Astrocyte (in vitro differentiated cells and primary cell): ENCODE results near the gene THAP11. TPM values are rescaled to one million over a fixed set of nuclear protein-coding genes. Genes with fewer than 3 reads are reported as not detected.

Experiments used
- DNase-seq: peaks from one replicate; pipeline ENCODE4 v3.0.0-alpha.2; 2010; ENCODE audit warnings: low read depth
- FAIRE-seq: peaks from 2 replicates; lab custom pipeline; 2011; peaks lifted over from hg19 to GRCh38; lab: Jason Lieb, UNC
- H2AFZ ChIP-seq: 2 replicates; pipeline ENCODE4 v1.6.0; 2012; ENCODE audit warnings: low read depth, low read length, inconsistent platforms
- H3K27ac ChIP-seq: 2 replicates; pipeline ENCODE4 v1.5.1; 2011; ENCODE audit warnings: low read depth, low read length, inconsistent platforms
- H3K27me3 ChIP-seq: 2 replicates; pipeline ENCODE4 v1.6.0; 2011; ENCODE audit warnings: low read length, inconsistent platforms; ENCODE audit not compliant: insufficient read depth
- H3K36me3 ChIP-seq: 2 replicates; pipeline ENCODE4 v1.5.1; 2011; ENCODE audit warnings: low read length, inconsistent platforms; ENCODE audit not compliant: insufficient read depth
- H3K4me1 ChIP-seq: 2 replicates; pipeline ENCODE4 v1.5.1; 2011; ENCODE audit warnings: low read length, inconsistent platforms; ENCODE audit not compliant: insufficient read depth
- H3K4me2 ChIP-seq: 2 replicates; pipeline ENCODE4 v1.6.0; 2012; ENCODE audit warnings: low read length, inconsistent platforms
- H3K4me3 ChIP-seq: 2 replicates; pipeline ENCODE4 v1.5.1; 2011; ENCODE audit warnings: low read depth, mild to moderate bottlenecking, low read length, inconsistent platforms; ENCODE audit not compliant: insufficient read depth
- H3K79me2 ChIP-seq: 2 replicates; pipeline ENCODE4 v1.6.0; 2012; ENCODE audit warnings: mild to moderate bottlenecking, low read length, inconsistent platforms; ENCODE audit not compliant: insufficient read depth
- H3K9ac ChIP-seq: 2 replicates; pipeline ENCODE4 v1.6.0; 2012; ENCODE audit warnings: mild to moderate bottlenecking, low read length, inconsistent platforms
- H3K9me3 ChIP-seq: 2 replicates; pipeline ENCODE4 v1.5.1; 2012; ENCODE audit warnings: low read depth, mild to moderate bottlenecking, low read length, inconsistent platforms; ENCODE audit not compliant: insufficient read depth
- H4K20me1 ChIP-seq: 2 replicates; pipeline ENCODE4 v1.6.0; 2012; ENCODE audit warnings: low read length, inconsistent platforms; ENCODE audit not compliant: insufficient read depth
- H3K27ac Mint-ChIP-seq: one replicate; pipeline ENCODE4 v1.8.0; 2021; ENCODE audit warnings: mild to moderate bottlenecking, mixed read lengths; ENCODE audit not compliant: unreplicated experiment
- H3K27me3 Mint-ChIP-seq: one replicate; pipeline ENCODE4 v1.8.0; 2021; ENCODE audit warnings: low read depth, mixed read lengths; ENCODE audit not compliant: unreplicated experiment
- H3K36me3 Mint-ChIP-seq: one replicate; pipeline ENCODE4 v1.8.0; 2021; ENCODE audit warnings: low read depth, mixed read lengths; ENCODE audit not compliant: unreplicated experiment
- H3K4me1 Mint-ChIP-seq: one replicate; pipeline ENCODE4 v1.8.0; 2021; ENCODE audit warnings: low read depth, mixed read lengths; ENCODE audit not compliant: unreplicated experiment
- H3K4me3 Mint-ChIP-seq: one replicate; pipeline ENCODE4 v1.8.0; 2021; ENCODE audit warnings: mild to moderate bottlenecking, moderate library complexity, mixed read lengths; ENCODE audit not compliant: unreplicated experiment
- H3K9me3 Mint-ChIP-seq: one replicate; pipeline ENCODE4 v1.8.0; 2021; ENCODE audit warnings: mild to moderate bottlenecking, mixed read lengths; ENCODE audit not compliant: unreplicated experiment
- EZH2 ChIP-seq: IDR thresholded peaks from 2 replicates; pipeline ENCODE4 v1.6.1; 2012; ENCODE audit warnings: mild to moderate bottlenecking, low read length, inconsistent platforms; ENCODE audit not compliant: insufficient read depth
- total RNA-seq: library from RNA; stranded (reverse); gene quantifications from 2 replicates; pipeline ENCODE4 v1.2.1, GENCODE V29; 2021
- TF ChIP-seq, protein P1 (sequence below): IDR thresholded peaks from 2 replicates; pipeline ENCODE4 v1.5.1; 2011; ENCODE audit warnings: low read depth, mild to moderate bottlenecking, inconsistent platforms, low read length, moderate library complexity; ENCODE audit not compliant: insufficient read depth

The THAP11 gene
- total RNA-seq, 1 donor from 2014 or later: 16.5 TPM

DNA sequence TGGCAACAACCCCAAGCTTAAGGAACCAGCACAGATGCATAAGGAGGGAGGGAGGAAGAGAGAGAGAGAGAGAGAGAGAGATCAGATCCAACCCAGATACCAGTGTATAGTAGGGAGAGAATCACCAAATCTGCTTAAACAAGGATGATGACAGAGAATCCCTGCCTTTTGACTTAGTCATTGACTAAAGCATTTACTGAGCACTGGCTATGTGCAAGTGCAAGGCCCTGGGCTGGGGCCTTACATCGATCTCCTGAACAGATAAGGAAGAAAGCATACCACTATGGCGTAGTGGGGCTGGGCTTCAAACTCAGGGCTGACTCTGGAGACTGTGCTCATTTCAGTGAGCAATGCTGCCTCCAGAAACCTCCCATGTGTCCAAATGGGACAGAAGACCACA is 19.6 kb upstream of the THAP11 start:
- Histone ChIP-seq H3K27ac (no peak overlapping the region), H3K9ac (no peak overlapping the region), H3K4me3 (no peak overlapping the region), H3K4me2 (no peak overlapping the region), H3K79me2 (no peaks in the 10 kb centered on the region), H3K36me3 (no peaks in the 10 kb centered on the region), H3K27me3 (no peaks in the 10 kb centered on the region), H2AFZ (no peak overlapping the region), H3K9me3 (no peaks in the 10 kb centered on the region), H4K20me1 (peaks cover 5% of the 10 kb centered on the region), H3K4me1 (no peaks in the 10 kb centered on the region)
- Mint-ChIP-seq H3K4me3 (no peak overlapping the region), H3K4me1 (peaks cover 6% of the 10 kb centered on the region), H3K9me3 (peaks cover 2% of the 10 kb centered on the region), H3K36me3 (peaks cover 12% of the 10 kb centered on the region), H3K27ac (no peak overlapping the region), H3K27me3 (no peaks in the 10 kb centered on the region)
- DNase-seq (no peak), FAIRE-seq (no peak)
- TF ChIP-seq EZH2: no peak
- TF ChIP-seq, protein P1, sequence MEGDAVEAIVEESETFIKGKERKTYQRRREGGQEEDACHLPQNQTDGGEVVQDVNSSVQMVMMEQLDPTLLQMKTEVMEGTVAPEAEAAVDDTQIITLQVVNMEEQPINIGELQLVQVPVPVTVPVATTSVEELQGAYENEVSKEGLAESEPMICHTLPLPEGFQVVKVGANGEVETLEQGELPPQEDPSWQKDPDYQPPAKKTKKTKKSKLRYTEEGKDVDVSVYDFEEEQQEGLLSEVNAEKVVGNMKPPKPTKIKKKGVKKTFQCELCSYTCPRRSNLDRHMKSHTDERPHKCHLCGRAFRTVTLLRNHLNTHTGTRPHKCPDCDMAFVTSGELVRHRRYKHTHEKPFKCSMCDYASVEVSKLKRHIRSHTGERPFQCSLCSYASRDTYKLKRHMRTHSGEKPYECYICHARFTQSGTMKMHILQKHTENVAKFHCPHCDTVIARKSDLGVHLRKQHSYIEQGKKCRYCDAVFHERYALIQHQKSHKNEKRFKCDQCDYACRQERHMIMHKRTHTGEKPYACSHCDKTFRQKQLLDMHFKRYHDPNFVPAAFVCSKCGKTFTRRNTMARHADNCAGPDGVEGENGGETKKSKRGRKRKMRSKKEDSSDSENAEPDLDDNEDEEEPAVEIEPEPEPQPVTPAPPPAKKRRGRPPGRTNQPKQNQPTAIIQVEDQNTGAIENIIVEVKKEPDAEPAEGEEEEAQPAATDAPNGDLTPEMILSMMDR: no peak

DNA sequence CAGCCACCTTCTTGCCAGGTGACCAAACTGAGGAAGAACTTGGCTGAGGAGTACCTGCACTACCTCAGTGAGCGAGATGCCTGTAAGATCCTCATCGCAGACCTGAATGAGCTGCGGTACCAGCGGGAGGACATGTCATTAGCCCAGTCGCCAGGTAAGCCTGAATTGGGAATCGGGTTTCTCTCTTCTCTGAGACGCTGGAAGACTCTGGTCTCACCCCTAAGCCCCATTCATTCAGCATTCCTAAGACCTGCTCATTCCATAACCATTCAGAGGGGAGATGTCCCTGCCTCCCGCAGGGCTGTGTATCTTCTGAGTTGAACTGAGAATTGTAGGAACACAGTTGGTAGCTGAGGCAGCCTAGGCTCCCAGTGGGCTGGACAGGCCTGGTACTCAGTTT is 17.0 kb upstream of the THAP11 start:
- H3K79me2 ChIP-seq: no peaks in the 10 kb centered on the region
- DNase-seq (no peak), FAIRE-seq (no peak)
- peaks cover 2% of the 10 kb centered on the region for H3K9me3 Mint-ChIP-seq
- H3K27ac Mint-ChIP-seq: no peak overlapping the region
- H3K4me2 ChIP-seq: no peak overlapping the region
- no peaks in the 10 kb centered on the region for H3K4me1 ChIP-seq
- H3K9me3 ChIP-seq: no peaks in the 10 kb centered on the region
- peaks cover 11% of the 10 kb centered on the region for H3K36me3 ChIP-seq
- no peak overlapping the region for H2AFZ ChIP-seq
- no peak overlapping the region for H3K4me3 Mint-ChIP-seq
- no peaks in the 10 kb centered on the region for H3K27me3 Mint-ChIP-seq
- H3K27ac ChIP-seq: no peak overlapping the region
- H3K27me3 ChIP-seq: no peaks in the 10 kb centered on the region
- no peak overlapping the region for H3K4me3 ChIP-seq
- no peak overlapping the region for H3K9ac ChIP-seq
- H4K20me1 ChIP-seq: peaks cover 5% of the 10 kb centered on the region
- peaks cover 17% of the 10 kb centered on the region for H3K36me3 Mint-ChIP-seq
- H3K4me1 Mint-ChIP-seq: peaks cover 6% of the 10 kb centered on the region
- TF ChIP-seq, protein P1: no peak
- TF ChIP-seq EZH2: no peak

DNA sequence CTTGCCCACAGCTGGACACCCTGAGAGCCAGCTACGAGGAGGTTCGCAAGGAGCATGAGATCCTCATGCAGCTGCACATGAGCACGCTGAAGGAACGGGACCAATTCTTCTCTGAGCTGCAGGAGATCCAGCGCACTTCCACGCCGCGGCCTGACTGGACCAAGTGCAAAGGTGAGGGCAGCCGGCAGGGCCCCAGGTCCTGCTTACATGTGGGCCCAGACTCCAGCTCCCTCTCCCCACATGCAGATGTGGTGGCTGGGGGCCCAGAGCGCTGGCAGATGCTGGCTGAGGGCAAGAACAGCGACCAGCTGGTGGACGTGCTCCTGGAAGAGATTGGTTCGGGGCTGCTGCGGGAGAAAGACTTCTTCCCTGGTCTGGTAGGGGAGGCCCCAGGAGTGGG is 16.2 kb upstream of the THAP11 start:
- peaks cover 5% of the 10 kb centered on the region for H4K20me1 ChIP-seq
- H3K4me2 ChIP-seq: no peak overlapping the region
- H2AFZ ChIP-seq: no peak overlapping the region
- H3K9ac ChIP-seq: no peak overlapping the region
- Mint-ChIP-seq H3K4me3 (no peak overlapping the region), H3K9me3 (peaks cover 2% of the 10 kb centered on the region), H3K27ac (no peak overlapping the region), H3K36me3 (peaks cover 16% of the 10 kb centered on the region), H3K4me1 (peaks cover 6% of the 10 kb centered on the region), H3K27me3 (no peaks in the 10 kb centered on the region)
- H3K27me3 ChIP-seq: no peaks in the 10 kb centered on the region
- no peaks in the 10 kb centered on the region for H3K79me2 ChIP-seq
- no peak for TF ChIP-seq EZH2
- TF ChIP-seq, protein P1: no peak
- no peak overlapping the region for H3K27ac ChIP-seq
- FAIRE-seq (no peak), DNase-seq (no peak)
- H3K9me3 ChIP-seq: no peaks in the 10 kb centered on the region
- H3K36me3 ChIP-seq: peaks cover 11% of the 10 kb centered on the region
- H3K4me3 ChIP-seq: no peak overlapping the region
- no peaks in the 10 kb centered on the region for H3K4me1 ChIP-seq
